22Rv1 (cell line): ENCODE results near the gene FILIP1.

ENCODE experiments used
- H3K27ac ChIP-seq: fragments of 450-650 bp; 2 replicates; pipeline ENCODE4 v1.5.1; 2017
- CTCF ChIP-seq: fragments of 450-650 bp; IDR thresholded peaks from 2 replicates; pipeline ENCODE4 v1.5.1; 2017; ENCODE audit warnings: mild to moderate bottlenecking
- ZFX ChIP-seq: fragments of 450-650 bp; IDR thresholded peaks from 2 replicates; pipeline ENCODE4 v1.6.1; 2017; ENCODE audit warnings: antibody characterized with exemption, borderline replicate concordance

FILIP1 gene

GRCh38 chr6:75381877-75382633 is 111.5 kb downstream of the FILIP1 start:
- no peak for TF ChIP-seq CTCF
- TF ChIP-seq ZFX = no peak
- H3K27ac ChIP-seq = no peak overlapping the region

- TF ChIP-seq CTCF (no peak), ZFX (no peak)
- no peak overlapping the region for H3K27ac ChIP-seq
Observed at GRCh38 chr6:75379536-75379935, 114.1 kb downstream of the FILIP1 start.

GRCh38 chr6:75378101-75378500 is 115.5 kb downstream of the FILIP1 start:
- TF ChIP-seq CTCF = no peak
- no peak for TF ChIP-seq ZFX
- no peak overlapping the region for H3K27ac ChIP-seq

- TF ChIP-seq ZFX = no peak
- TF ChIP-seq CTCF = no peak
- no peak overlapping the region for H3K27ac ChIP-seq
Observed at GRCh38 chr6:75377386-75377785, 116.2 kb downstream of the FILIP1 start.

- H3K27ac ChIP-seq = no peak overlapping the region
- TF ChIP-seq ZFX = no peak
- TF ChIP-seq CTCF = no peak
Observed at GRCh38 chr6:75376347-75377024, 117.1 kb downstream of the FILIP1 start.

- TF ChIP-seq ZFX (no peak), CTCF (no peak)
- H3K27ac ChIP-seq = no peak overlapping the region
Observed at GRCh38 chr6:75374961-75375400, 118.6 kb downstream of the FILIP1 start.

- TF ChIP-seq CTCF (no peak), ZFX (no peak)
- H3K27ac ChIP-seq = no peak overlapping the region
Observed at GRCh38 chr6:75372884-75373283, 120.7 kb downstream of the FILIP1 start.
